Type B pancreatic cell (in vitro differentiated cells): Measurements from ENCODE around the gene RIMOC1. TPM values are rescaled to one million over a fixed set of nuclear protein-coding genes. Genes with fewer than 3 reads are reported as not detected.

Experiments
- DNase-seq: peaks from one replicate; pipeline ENCODE4 v3.0.0; 2021; ENCODE audit warnings: mixed read lengths; ENCODE audit not compliant: unreplicated experiment; ENCODE audit errors: extremely low spot score
- H3K27ac Mint-ChIP-seq: 2 replicates; pipeline ENCODE4 v1.8.0; 2021; ENCODE audit warnings: mild to moderate bottlenecking, mixed read lengths
- H3K27me3 Mint-ChIP-seq: 2 replicates; pipeline ENCODE4 v1.8.0; 2021; ENCODE audit warnings: mixed read lengths
- H3K36me3 Mint-ChIP-seq: 2 replicates; pipeline ENCODE4 v1.8.0; 2021; ENCODE audit warnings: mixed read lengths
- H3K4me1 Mint-ChIP-seq: one replicate; pipeline ENCODE4 v1.8.0; 2021; ENCODE audit warnings: mixed read lengths; ENCODE audit not compliant: unreplicated experiment
- H3K4me3 Mint-ChIP-seq: 2 replicates; pipeline ENCODE4 v1.8.0; 2021; ENCODE audit warnings: mild to moderate bottlenecking, mixed read lengths
- H3K9me3 Mint-ChIP-seq: 2 replicates; pipeline ENCODE4 v1.8.0; 2021; ENCODE audit warnings: mixed read lengths
- total RNA-seq: library from RNA; stranded (reverse); gene quantifications from 2 replicates; pipeline ENCODE4 v1.2.1, GENCODE V29; 2021; ENCODE audit warnings: low replicate concordance
- TF ChIP-seq, protein P1 (sequence below): fragments of 200-600 bp; sonication (generic); conservative IDR thresholded peaks from 2 replicates; pipeline ENCODE4 v1.5.0; 2021; ENCODE audit warnings: antibody characterized with exemption, mild to moderate bottlenecking

RIMOC1 gene
- total RNA-seq, 1 donor from 2014 or later, result 39.0 TPM

DNA sequence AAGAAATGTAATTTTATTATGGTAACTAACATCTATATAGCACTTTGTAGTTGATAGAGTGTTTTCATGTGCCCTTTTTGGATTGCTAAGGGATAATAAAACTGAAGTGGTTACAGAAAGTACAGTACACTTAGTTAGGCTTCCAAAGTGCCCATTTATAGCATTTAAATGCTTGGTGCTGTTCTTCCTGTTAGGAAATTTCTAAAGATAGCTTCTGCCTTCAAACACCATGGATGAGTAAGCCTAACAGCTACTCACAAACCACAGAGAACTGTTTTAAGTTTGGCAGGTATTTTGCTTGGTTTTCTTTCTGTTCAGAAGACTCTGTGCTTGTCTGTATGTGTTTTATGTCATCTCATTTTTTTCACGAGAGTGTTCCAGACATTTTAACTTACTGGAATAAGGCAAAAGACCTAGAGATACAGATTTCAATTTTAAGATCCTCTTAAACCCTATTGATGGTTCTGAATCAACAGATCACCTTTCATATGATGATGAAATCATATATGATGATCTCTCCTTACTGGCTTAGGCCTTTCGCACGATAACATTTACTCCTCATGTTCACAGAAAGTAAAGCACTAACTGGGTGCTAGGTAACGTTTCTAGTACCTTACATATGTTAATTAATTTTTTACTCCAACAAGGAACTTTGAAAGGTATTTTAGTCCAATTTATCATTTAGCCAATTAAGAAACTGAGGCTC, 4.4 kb downstream of the RIMOC1 start:
- Mint-ChIP-seq H3K27me3 (no peaks in the 10 kb centered on the region), H3K36me3 (peaks cover 30% of the 10 kb centered on the region), H3K9me3 (no peaks in the 10 kb centered on the region), H3K4me1 (peaks cover 21% of the 10 kb centered on the region), H3K27ac (no peak overlapping the region), H3K4me3 (no peak overlapping the region)
- TF ChIP-seq, protein P1, sequence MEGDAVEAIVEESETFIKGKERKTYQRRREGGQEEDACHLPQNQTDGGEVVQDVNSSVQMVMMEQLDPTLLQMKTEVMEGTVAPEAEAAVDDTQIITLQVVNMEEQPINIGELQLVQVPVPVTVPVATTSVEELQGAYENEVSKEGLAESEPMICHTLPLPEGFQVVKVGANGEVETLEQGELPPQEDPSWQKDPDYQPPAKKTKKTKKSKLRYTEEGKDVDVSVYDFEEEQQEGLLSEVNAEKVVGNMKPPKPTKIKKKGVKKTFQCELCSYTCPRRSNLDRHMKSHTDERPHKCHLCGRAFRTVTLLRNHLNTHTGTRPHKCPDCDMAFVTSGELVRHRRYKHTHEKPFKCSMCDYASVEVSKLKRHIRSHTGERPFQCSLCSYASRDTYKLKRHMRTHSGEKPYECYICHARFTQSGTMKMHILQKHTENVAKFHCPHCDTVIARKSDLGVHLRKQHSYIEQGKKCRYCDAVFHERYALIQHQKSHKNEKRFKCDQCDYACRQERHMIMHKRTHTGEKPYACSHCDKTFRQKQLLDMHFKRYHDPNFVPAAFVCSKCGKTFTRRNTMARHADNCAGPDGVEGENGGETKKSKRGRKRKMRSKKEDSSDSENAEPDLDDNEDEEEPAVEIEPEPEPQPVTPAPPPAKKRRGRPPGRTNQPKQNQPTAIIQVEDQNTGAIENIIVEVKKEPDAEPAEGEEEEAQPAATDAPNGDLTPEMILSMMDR, result no peak
- no peak for DNase-seq

DNA sequence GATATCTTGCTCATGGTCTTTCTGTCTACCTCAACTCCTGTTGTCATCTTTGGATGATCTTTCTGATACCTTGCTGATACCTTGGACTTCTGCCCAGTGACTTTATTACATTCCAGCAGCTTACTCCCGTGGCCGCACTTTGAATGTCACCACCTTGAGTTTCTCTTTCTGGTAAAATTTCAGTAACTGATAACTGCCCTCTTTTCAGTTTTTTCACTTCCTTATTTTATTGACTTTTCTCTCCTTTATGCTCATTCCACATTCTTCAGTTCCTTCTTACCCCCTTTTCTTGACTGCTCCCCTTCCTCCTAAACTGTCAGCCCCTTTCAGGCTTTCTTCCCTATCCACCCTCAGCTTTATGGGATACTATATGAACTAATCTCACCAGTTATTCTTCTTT, 14.0 kb downstream of the RIMOC1 start:
- Mint-ChIP-seq H3K4me3 (no peak overlapping the region), H3K9me3 (no peaks in the 10 kb centered on the region), H3K27me3 (no peaks in the 10 kb centered on the region), H3K27ac (no peak overlapping the region), H3K36me3 (peaks cover 41% of the 10 kb centered on the region), H3K4me1 (no peaks in the 10 kb centered on the region)
- DNase-seq, result no peak
- TF ChIP-seq, protein P1, result no peak

GRCh38 chr5:41921166-41921565, 17.0 kb downstream of the RIMOC1 start:
- H3K4me3 Mint-ChIP-seq, result no peak overlapping the region
- H3K27ac Mint-ChIP-seq, result no peak overlapping the region
- no peak for DNase-seq
- TF ChIP-seq, protein P1, result no peak
- peaks cover 32% of the 10 kb centered on the region for H3K36me3 Mint-ChIP-seq
- H3K4me1 Mint-ChIP-seq, result peaks cover 9% of the 10 kb centered on the region
- H3K27me3 Mint-ChIP-seq, result no peaks in the 10 kb centered on the region
- no peaks in the 10 kb centered on the region for H3K9me3 Mint-ChIP-seq

GRCh38 chr5:41921874-41922273, 17.7 kb downstream of the RIMOC1 start:
- H3K27me3 Mint-ChIP-seq, result no peaks in the 10 kb centered on the region
- TF ChIP-seq, protein P1, result no peak
- no peaks in the 10 kb centered on the region for H3K9me3 Mint-ChIP-seq
- H3K4me1 Mint-ChIP-seq, result peaks cover 9% of the 10 kb centered on the region
- H3K4me3 Mint-ChIP-seq, result no peak overlapping the region
- no peak for DNase-seq
- peaks cover 31% of the 10 kb centered on the region for H3K36me3 Mint-ChIP-seq
- H3K27ac Mint-ChIP-seq, result no peak overlapping the region

DNA sequence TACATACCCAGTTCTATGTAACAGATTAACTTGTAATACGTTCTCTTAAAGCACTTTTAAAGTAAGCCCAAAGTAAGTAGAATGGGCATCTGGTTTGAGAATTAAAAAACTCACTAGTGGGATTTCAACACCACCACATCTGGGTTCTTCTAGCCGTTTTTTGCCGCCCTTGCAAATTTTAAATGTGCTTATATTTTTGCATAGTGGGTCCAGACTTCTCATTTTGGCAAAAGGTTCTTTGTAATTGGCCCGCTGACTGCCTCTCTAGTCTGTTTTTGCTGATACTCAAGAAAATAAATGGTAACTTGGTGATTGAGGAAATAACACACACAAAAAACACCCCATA, 20.4 kb downstream of the RIMOC1 start:
- peaks cover 9% of the 10 kb centered on the region for H3K4me1 Mint-ChIP-seq
- TF ChIP-seq, protein P1, result no peak
- peak overlapping the region; percentile 91 for H3K27ac Mint-ChIP-seq
- no peaks in the 10 kb centered on the region for H3K9me3 Mint-ChIP-seq
- no peaks in the 10 kb centered on the region for H3K27me3 Mint-ChIP-seq
- H3K36me3 Mint-ChIP-seq, result peaks cover 19% of the 10 kb centered on the region
- no peak for DNase-seq
- H3K4me3 Mint-ChIP-seq, result peak overlapping the region; percentile 91
